GM13977 (cell line): ENCODE results near the gene THRB.

ENCODE experiments used
- DNase-seq: peaks from one replicate; pipeline ENCODE4 v3.0.0; 2012; ENCODE audit warnings: low spot score
- CTCF ChIP-seq: IDR thresholded peaks from 2 replicates; pipeline ENCODE4 v1.5.1; 2012; ENCODE audit warnings: mild to moderate bottlenecking, control low read depth; ENCODE audit not compliant: insufficient read depth; ENCODE audit errors: extremely low read depth, missing control alignments
- in situ Hi-C: fragments of 300-500 bp; cut with MboI; formaldehyde crosslinking; loops from one replicate; pipeline ENCODE4 v1.12.0; 2022; ENCODE audit warnings: low sequenced_read_pairs, low pct_unique_long_range_greater_than_20kb, mixed read lengths, inconsistent platforms; ENCODE audit not compliant: unreplicated experiment

Gene THRB

DNA sequence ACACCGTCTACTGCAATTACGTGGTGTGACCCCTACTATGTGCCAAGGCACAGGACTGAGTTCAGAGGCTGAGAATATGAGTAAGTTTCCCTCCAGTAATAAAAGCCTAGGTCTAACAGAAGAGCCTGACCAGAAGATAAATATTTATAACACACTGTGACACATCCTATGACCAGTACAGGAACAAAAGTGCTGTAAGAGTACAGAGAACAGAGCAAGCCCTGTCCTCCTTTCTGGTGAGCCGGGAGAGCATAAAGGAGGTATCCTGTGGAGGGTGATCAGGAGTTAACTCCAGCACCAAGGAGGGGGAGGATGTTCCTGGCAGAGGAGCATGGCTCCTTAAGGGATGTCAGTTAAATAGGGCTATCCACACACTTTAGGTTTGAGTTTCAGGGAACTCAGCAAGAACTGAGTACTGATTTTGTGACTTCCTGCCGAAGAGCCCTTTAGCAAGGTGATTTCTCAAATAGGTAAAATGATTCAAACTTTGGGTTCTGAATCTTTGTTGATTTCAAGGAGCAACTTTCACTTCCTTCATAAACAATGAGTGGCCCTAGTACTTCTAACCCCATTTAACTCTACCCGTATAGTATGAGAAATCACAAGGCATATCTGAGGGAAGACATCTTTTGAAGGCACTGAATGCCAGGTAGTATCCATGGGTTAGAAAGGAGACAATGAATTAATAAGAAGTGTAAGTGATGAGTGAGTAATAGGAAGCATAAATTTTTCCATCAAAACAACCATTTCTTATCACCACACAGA lies 198.0 kb downstream of the THRB start:
- in situ Hi-C loops = no loop called here
- TF ChIP-seq CTCF = no peak
- DNase-seq = no peak

DNA sequence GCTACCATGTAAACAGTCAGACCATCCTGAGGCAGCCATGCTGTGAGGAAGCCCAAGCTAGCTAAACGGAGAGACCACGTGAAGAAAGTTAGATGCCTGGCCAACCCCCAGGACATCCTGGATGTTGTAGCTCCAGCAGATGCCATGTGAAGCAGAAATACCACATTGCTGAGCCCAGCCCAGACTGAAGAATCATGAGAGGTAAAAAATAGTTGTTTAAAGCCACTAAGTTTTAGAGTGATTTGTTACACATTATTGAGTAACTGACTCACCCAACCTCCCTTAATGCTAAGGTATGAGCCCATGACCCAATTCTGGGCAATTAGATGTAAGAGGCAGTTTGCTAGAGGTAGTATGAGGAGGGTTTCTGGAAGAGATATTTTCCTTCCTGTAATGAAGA lies 200.5 kb downstream of the THRB start:
- in situ Hi-C loops = no loop called here
- no peak for DNase-seq
- TF ChIP-seq CTCF = no peak

- in situ Hi-C loops = no loop called here
- no peak for DNase-seq
- no peak for TF ChIP-seq CTCF
These were observed 203.0 kb downstream of the THRB start for GRCh38 chr3:24291646-24292045.

DNA sequence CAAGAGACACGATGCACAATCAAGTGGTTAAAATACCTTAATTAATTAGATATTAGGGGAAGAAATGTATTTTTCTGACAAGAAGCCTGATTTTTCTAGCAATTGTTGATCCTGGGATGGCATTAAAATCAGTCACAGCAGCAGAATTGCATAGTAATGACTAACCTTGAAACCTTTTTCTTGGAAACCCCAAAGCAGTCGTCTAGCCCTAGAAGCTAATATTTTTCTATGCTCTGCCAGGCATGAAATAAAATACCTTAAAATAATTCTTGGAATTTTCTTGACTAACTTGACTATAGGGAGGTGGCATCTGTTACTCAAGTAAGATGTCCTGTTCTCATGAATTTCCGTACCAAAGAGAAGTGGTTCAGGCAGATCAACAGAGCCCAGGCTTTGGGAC lies 204.1 kb downstream of the THRB start:
- in situ Hi-C loops = no loop called here
- TF ChIP-seq CTCF = no peak
- DNase-seq = no peak

GRCh38 chr3:24288496-24289236 lies 206.0 kb downstream of the THRB start:
- DNase-seq = no peak
- in situ Hi-C loops = no loop called here
- TF ChIP-seq CTCF = no peak

DNA sequence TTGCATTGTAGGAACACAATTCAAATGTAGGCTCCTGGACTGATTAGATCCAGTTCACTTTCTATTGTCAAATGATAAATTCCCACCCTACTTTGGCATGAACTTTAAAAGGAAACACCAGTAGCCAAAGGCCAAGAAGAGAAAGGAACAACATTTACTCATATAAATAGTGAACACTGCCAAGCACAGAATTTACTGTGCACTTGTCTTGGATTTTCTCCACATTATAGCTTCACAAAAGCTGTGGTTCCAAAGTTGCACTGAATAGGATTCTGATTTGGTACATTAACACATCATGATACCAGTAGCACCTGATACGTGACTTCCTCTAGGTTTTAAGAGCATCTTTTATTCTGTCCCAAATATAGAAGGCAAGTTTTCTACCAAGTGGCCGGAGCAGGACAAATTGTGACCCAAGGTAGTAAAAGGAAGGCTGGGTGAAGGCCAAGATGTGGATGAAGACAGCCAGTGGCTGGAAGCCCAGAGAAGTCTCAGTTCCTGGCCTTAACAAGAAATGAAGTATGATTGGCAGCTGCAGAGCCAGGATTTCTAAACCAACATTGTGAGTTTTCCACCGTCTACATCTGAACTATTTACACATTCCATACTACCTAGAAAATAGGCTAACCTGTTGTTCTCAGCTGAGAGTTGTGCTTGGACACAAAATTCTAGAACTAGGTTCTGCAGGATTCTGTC lies 206.7 kb downstream of the THRB start:
- TF ChIP-seq CTCF = no peak
- no peak for DNase-seq
- in situ Hi-C loops = no loop called here
